ENCODE measurements around the gene ERBB3.

- TF ChIP-seq CTCF (IDR thresholded peaks at IDR 0.05): no peak
- TF ChIP-seq POLR2A (IDR thresholded peaks at IDR 0.05): no peak
Measured at GRCh38 chr12:56097738-56098137, 17.8 kb downstream of the ERBB3 start.
